Measurements from ENCODE around the gene HAT1.

Gene HAT1

DNA sequence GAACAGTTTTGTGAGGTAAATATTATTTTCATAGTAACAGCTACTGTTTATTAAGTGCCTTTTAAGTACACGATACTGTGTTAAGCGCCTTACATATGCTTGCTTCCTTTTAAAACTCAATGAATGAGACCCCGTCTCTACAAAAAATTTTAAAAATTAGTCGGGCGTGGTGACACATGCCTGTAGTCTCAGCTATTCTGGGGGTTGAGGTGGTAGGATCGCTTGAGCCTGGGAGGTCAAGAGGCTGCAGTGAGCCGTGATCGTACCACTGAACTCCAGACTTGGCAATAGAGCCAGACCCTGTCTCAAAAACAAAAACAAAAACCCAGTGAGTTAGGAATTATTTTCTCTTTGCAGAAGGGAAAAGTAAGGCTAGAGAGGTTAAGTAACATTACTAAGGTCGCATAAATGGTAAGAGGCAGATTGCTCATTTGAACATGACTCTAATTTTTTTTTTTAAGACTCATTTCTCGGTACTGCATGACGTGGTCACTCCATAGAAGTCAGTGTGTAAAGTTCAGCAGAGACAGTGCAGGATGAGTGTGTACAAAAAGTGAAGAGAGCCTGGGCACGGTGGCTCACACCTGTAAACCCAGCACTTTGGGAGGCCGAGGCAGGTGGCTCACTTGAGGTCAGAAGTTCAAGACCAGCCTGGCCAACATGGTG lies 78.6 kb downstream of the HAT1 start:
- TF ChIP-seq CTCF (IDR thresholded peaks at IDR 0.05) = no peak
- H3K4me3 ChIP-seq = peak overlapping the region; percentile 89
- no peak overlapping the region for H3K27ac ChIP-seq
- no peak for DNase-seq (ENCODE audit: low spot score)

GRCh38 chr2:172007372-172007771 lies 85.1 kb downstream of the HAT1 start:
- no peak for TF ChIP-seq CTCF (IDR thresholded peaks at IDR 0.05)
- no peak overlapping the region for H3K27ac ChIP-seq
- no peak for DNase-seq (ENCODE audit: low spot score)
- no peak overlapping the region for H3K4me3 ChIP-seq

DNA sequence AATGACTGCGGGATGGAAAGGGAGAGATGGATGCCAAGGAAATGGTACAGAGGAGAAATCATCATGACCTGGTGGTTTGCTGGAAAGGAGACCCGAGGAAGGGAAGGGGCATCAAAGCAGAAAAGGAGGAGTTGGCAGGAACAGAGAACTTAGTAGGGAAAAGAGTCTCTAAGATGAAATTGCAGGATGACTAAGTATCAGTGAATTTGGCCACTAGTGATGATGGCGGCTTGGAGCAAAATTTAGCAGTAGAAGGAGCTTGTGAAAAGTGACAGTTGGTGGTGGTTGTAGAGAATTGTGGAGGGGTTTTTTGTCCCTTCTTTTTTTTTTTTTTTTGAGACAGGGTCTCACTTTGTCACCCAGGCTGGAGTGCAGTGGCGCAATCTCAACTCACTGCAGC lies 87.6 kb downstream of the HAT1 start:
- no peak for TF ChIP-seq CTCF (IDR thresholded peaks at IDR 0.05)
- H3K4me3 ChIP-seq = no peak overlapping the region
- no peak for DNase-seq (ENCODE audit: low spot score)
- no peak overlapping the region for H3K27ac ChIP-seq

DNA sequence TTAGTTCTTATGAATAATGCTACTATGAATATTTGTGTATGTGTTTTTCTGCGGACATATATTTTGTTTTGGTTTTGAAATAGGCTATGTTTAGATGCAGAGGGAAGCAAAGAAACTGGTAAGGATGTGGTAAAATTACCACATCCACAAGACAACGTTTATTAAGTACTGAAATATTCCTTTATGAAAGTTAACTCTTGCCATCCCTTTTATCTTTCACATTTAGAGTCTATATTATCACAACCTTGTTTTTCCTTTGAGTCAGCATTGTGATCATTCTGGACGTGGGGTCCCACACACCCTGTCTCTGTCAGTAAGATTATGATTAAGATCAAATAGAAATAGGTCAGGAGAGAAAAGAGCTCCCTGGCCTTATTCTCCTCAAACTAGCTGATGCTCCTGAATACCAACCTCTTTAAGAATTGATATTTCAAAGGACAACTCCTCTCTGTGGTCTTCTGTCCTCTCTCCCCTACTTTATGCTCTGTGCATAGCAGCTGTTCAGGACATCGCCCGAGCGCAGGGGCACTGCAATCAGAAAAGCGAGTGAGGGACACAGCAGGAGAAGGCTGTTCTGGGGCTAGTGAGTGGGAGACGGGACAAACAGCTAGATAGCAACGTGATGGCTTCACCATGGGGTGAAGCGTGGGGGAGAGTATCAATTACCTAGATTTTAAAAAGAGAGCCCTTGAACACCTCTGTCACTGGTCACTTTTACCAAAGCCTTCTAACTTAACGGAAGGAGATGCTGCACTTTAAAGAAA lies 89.7 kb downstream of the HAT1 start:
- Histone ChIP-seq H3K4me3 (no peak overlapping the region), H3K27ac (no peak overlapping the region)
- TF ChIP-seq CTCF (IDR thresholded peaks at IDR 0.05) = no peak
- no peak for DNase-seq (ENCODE audit: low spot score)

DNA sequence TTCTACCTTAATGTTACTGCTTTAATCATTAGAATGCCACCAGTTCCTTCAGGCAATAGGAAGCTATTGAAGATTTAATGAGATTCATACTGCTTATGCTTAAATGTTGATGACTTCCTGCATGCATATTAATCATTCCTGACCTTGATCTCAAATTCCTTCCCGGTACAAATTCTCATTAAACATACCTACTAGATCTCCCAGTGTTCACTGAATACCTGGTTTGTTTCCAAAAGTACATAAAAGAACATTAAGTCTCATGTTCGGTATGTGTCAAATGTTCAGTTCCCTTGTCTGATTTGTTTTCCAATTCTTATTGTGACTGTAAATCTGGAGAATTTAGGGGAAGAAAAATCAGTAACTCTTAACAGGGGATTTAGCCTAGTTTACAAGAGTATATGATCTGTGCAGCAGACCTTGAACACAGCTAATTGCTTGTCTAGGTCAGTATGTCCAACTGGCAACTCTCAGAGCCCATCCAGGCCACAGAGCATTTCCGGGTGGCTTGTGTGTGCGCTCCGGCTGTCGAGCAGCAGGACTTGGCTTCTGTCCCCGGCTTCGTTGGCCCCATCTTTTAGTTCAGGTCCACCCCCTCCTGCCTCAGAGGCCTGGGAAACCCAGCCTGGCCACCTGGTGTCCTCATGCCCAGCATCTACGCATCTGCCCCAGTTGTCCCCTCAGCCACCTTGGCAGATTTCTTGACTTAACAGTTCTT lies 90.6 kb downstream of the HAT1 start:
- no peak for TF ChIP-seq CTCF (IDR thresholded peaks at IDR 0.05)
- no peak overlapping the region for H3K27ac ChIP-seq
- no peak overlapping the region for H3K4me3 ChIP-seq
- no peak for DNase-seq (ENCODE audit: low spot score)

DNA sequence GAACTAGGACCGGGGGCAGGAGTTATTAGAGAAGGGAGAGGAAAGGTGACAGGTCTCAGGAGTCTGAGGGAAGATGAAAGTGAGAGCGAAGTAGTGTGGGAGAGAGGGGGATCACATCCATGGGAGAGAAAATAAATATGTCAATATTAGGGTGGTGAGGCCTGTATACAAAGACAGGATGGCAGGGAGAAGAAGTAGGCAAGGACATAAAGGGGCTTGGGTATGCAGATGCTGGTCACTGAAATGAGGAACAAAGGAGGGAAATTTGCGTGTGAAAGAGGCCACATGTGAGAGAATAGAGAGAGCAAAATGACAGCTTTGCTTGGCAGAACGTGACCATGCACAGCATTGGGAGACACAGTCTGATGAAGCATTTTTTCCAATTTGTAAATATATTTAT lies 91.1 kb downstream of the HAT1 start:
- Histone ChIP-seq H3K27ac (no peak overlapping the region), H3K4me3 (no peak overlapping the region)
- no peak for TF ChIP-seq CTCF (IDR thresholded peaks at IDR 0.05)
- DNase-seq (ENCODE audit: low spot score) = no peak
